GM10248 (cell line): ENCODE data around the gene MTCH1.
"Not testable (repeated sequence)": the region's sequence is repeated elsewhere in the genome, so short reads cannot be mapped to it uniquely, and the experiment has no call there.

Source experiments
- CTCF ChIA-PET: fragments of 300-600 bp; sonication (Branson Sonifier 250); formaldehyde crosslinking; extraction: SDS; loops from one replicate; lab custom pipeline; 2021; ENCODE audit warnings: antibody characterized with exemption; lab: Yijun Ruan, JAX
- POLR2A ChIA-PET: fragments of 350-650 bp; sonication (Branson Sonifier 250); formaldehyde crosslinking; extraction: SDS; loops from one replicate; lab custom pipeline; 2020; ENCODE audit warnings: antibody characterized with exemption; lab: Yijun Ruan, JAX
- DNase-seq: peaks from one replicate; pipeline ENCODE4 v3.0.0; 2012; ENCODE audit errors: extremely low spot score
- TF ChIP-seq, protein P1 (sequence below): IDR thresholded peaks from 2 replicates; pipeline ENCODE4 v1.5.1; 2012; ENCODE audit warnings: mild to moderate bottlenecking, low read depth; ENCODE audit errors: extremely low read depth, missing control alignments, control extremely low read depth

MTCH1 gene

DNA sequence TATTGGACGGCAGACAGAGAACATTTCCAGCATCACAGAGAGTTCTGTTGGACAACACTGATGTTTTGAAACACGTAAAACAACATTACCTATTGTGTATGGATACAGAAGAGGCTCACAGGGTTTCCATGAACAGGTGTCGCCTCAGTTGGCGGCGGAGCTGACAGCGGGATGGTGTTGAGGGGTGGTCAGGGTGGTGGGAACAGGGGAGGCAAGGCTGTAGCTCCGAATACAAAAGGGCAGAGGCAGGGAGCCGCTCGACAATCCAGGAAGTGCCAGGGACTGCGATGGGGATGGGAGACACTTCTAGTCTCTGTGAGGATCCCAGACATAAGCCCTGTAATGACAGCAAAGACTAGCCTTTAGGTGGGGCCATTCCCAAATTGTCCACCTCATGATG lies 46.0 kb downstream of the MTCH1 start:
- TF ChIP-seq, protein P1, sequence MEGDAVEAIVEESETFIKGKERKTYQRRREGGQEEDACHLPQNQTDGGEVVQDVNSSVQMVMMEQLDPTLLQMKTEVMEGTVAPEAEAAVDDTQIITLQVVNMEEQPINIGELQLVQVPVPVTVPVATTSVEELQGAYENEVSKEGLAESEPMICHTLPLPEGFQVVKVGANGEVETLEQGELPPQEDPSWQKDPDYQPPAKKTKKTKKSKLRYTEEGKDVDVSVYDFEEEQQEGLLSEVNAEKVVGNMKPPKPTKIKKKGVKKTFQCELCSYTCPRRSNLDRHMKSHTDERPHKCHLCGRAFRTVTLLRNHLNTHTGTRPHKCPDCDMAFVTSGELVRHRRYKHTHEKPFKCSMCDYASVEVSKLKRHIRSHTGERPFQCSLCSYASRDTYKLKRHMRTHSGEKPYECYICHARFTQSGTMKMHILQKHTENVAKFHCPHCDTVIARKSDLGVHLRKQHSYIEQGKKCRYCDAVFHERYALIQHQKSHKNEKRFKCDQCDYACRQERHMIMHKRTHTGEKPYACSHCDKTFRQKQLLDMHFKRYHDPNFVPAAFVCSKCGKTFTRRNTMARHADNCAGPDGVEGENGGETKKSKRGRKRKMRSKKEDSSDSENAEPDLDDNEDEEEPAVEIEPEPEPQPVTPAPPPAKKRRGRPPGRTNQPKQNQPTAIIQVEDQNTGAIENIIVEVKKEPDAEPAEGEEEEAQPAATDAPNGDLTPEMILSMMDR = no peak
- ChIA-PET POLR2A (no interaction called here), CTCF (no interaction called here)
- no peak for DNase-seq

DNA sequence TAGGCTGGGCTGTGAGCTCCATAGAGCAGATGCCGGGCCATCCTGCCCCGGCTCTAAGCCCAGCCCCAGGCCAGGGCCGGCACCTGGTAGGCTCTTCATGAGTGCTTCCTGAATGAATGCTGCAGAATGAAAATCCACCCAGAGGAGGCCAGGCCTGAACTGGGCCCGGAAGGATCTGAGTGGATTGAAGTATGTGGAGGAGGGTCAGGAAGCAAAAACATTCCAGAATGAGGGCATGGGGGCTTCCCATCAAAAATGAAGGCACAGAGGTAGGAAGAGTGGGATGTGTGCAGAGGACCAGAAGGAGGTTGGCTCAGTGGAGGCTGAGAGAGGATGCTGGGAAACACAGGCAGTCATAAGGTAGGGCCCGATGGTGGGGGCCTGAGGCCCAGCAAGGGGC lies 47.0 kb downstream of the MTCH1 start:
- DNase-seq, CTCF ChIA-PET, POLR2A ChIA-PET: not testable (repeated sequence)

DNA sequence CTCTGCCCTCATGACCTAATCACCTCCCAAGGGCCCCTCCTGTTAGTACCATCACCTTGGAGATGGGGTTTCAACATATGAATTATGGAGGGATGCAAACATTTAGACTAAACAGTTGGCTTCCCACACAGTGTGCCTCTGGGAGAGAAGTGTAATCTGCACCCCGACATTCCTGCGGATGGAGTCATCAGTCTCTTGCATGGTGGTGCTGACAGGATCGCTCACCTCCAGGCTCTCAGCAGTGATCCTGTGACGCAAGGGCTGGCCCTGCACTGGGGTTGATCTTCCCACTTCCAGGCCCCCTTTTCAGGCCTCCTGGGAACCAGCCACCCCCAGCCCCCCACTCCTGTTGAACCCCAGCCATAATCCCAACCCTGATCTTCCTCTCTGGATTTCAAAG lies 47.5 kb downstream of the MTCH1 start:
- DNase-seq = no peak
- TF ChIP-seq, protein P1 = no peak
- ChIA-PET CTCF (no interaction called here), POLR2A (no interaction called here)

DNA sequence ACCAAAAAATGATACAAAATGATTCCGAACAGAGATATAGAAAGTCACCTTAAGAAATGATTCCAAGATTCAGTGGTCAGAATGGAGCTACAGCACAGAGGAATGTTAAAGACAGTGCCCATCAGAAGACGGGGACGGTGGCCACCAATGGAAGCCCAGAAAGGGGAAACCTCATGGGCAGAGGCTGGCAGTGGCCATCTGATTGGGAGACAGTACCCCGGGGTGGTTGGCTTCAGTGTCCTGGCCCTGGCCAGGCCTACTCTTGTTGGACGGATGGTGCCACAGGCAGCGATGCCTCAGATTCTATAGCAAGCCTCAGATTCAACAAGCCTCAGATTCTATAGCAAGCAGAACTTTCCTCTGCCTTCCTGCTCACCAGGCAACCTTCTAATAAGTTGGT lies 48.1 kb downstream of the MTCH1 start:
- TF ChIP-seq, protein P1 = no peak
- DNase-seq = no peak
- CTCF ChIA-PET = interaction anchor here (1.5 to 1.8 kb wide), 2 partner anchors 12 to 17 kb away, joined by 4 to 6 read pairs; partner anchors contain the start of gene PI16
- POLR2A ChIA-PET = no interaction called here

DNA sequence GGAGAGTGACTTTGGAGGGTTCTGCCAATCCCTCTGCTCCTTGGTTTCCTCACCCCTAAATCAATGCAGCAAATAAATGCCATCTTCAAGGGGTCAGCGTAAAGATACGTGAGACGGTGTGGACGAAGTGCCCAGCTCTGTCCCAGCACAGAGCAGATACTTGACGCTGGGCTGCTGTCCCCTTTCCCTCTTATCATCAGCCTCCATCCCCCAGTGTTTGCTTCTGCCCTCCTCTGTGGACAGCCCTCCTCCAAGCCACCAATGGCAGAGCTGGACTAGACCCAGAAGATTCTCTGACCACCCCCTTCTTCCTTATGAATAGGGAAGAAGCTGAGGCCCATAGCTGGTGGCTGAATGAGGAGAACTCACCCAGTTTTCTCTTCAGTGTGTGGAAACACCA lies 49.2 kb downstream of the MTCH1 start:
- ChIA-PET CTCF (interaction anchor here (0.7 to 1.8 kb wide), 4 partner anchors 13 to 81 kb away, joined by 3 to 6 read pairs (median 4); partner anchors contain the start of gene PI16), POLR2A (no interaction called here)
- no peak for DNase-seq
- TF ChIP-seq, protein P1 = no peak

DNA sequence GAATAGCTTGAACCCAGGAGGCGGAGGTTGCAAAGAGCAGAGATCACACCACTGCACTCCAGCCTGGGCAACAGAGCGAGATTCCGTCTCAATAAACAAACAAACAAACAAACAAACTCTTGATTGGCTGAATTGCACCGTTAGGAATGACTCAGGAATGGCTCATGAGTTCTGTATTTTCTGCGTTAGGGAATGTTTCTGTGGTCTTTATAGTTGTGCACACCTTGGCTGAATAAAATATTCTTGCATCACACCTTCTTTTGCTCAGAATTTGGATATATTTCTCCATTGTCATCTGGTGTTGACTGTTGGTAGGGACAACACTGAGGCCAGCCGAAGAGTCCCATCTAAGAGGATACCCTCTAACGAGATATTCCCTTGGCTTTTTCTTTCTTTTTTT lies 51.1 kb downstream of the MTCH1 start:
- DNase-seq = no peak
- TF ChIP-seq, protein P1 = no peak
- CTCF ChIA-PET = interaction anchor here (1.1 to 1.5 kb wide), 2 partner anchors 35 to 83 kb away, joined by 3 to 5 read pairs; no protein-coding TSS in a partner anchor
- POLR2A ChIA-PET = no interaction called here

DNA sequence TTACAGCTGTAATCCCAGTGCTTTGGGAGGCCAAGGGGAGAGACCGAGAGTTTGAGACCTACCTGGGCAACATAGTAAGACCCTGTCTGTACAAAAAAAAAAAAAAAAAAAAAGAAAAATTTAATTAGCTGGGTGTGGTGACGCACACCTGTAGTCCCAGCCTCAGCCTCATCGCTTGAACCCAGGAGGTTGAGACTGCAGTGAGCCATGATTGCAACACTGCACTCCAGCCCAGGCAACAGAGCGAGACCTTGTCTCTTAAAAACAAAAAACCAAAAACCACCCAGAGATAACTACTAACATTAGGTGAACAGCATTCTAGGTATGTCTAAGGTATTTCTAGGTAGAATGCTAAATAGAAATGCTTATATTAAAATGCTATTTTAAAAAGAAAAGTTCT lies 52.5 kb downstream of the MTCH1 start:
- TF ChIP-seq, protein P1 = no peak
- ChIA-PET CTCF (no interaction called here), POLR2A (no interaction called here)
- DNase-seq = no peak
